AG04450 (cell line): ENCODE data around the gene RILPL2. TPM values are rescaled to one million over a fixed set of nuclear protein-coding genes. Genes with fewer than 3 reads are reported as not detected.

ENCODE experiments used
- CTCF ChIA-PET: fragments of 300-600, 350-600 bp; formaldehyde crosslinking; extraction: SDS; loops from one replicate; lab custom pipeline; 2022; ENCODE audit warnings: antibody characterized with exemption, inconsistent platforms; lab: Charles Lee
- POLR2A ChIA-PET: fragments of 350-600 bp; formaldehyde crosslinking; extraction: SDS; loops from one replicate; lab custom pipeline; 2021; ENCODE audit warnings: antibody characterized with exemption, inconsistent platforms; lab: Yijun Ruan, JAX
- DNase-seq: peaks from one replicate; pipeline ENCODE4 v3.0.0-alpha.2; 2011; ENCODE audit warnings: low read depth, low spot score
- H3K27ac ChIP-seq: one replicate; pipeline ENCODE4 v1.5.1; 2012; ENCODE audit warnings: low read depth, low read length, control low read depth
- H3K27me3 ChIP-seq: one replicate; pipeline ENCODE4 v1.6.0; 2012; ENCODE audit warnings: low read length; ENCODE audit not compliant: control insufficient read depth, insufficient read depth
- H3K4me3 ChIP-seq: 2 replicates; pipeline ENCODE4 v1.5.1; 2011; ENCODE audit warnings: mild to moderate bottlenecking, low read depth, low read length, control low read depth
- H3K9me3 ChIP-seq: 2 replicates; pipeline ENCODE4 v1.5.1; 2012; ENCODE audit warnings: low read length; ENCODE audit not compliant: control insufficient read depth, insufficient read depth
- polyA plus RNA-seq: library from polyadenylated mRNA; depleted of rRNA; stranded (reverse); fragments of >200 nt; gene quantifications from 2 replicates; pipeline ENCODE4 v1.2.3, GENCODE V29; 2011
- TF ChIP-seq, protein P1 (sequence below): IDR thresholded peaks from 2 replicates; pipeline ENCODE4 v1.5.1; 2011; ENCODE audit warnings: low read depth, low read length, control low read depth, inconsistent platforms

The RILPL2 gene
- polyA plus RNA-seq, 1 experiment, result 2.9 TPM

DNA sequence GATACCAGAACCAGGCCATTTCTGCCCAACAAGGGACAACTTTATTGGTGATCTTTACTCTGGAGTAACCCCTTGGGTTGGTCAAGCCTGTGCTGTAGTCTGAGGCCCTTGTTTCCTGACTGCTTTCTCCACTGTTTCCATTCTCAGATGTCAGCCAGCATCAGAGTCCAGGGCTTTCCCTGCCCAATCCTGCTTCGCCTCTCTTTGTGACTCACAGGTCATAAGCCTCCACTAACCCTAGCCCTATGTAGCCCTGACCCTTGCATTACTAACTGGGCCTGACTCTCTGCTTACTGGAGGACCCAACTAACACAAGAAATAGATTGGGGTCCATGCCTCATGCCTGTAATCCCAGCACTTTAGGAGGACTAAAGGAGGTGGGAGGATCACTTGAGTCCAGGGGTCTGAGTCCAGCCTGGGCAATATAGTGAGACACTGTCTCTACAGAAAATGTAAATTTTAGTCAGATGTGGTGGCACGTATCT, 12.8 kb upstream of the RILPL2 start:
- ChIA-PET CTCF (no interaction called here), POLR2A (interaction anchor here (0.5 kb wide), 1 partner anchor 9 kb away, joined by 4 read pairs; the partner anchor contains the start of gene SNRNP35)
- DNase-seq, result no peak
- no peaks in the 10 kb centered on the region for H3K27me3 ChIP-seq
- no peak overlapping the region for H3K27ac ChIP-seq
- no peak overlapping the region for H3K4me3 ChIP-seq
- TF ChIP-seq, protein P1, sequence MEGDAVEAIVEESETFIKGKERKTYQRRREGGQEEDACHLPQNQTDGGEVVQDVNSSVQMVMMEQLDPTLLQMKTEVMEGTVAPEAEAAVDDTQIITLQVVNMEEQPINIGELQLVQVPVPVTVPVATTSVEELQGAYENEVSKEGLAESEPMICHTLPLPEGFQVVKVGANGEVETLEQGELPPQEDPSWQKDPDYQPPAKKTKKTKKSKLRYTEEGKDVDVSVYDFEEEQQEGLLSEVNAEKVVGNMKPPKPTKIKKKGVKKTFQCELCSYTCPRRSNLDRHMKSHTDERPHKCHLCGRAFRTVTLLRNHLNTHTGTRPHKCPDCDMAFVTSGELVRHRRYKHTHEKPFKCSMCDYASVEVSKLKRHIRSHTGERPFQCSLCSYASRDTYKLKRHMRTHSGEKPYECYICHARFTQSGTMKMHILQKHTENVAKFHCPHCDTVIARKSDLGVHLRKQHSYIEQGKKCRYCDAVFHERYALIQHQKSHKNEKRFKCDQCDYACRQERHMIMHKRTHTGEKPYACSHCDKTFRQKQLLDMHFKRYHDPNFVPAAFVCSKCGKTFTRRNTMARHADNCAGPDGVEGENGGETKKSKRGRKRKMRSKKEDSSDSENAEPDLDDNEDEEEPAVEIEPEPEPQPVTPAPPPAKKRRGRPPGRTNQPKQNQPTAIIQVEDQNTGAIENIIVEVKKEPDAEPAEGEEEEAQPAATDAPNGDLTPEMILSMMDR, result no peak
- H3K9me3 ChIP-seq, result no peaks in the 10 kb centered on the region

DNA sequence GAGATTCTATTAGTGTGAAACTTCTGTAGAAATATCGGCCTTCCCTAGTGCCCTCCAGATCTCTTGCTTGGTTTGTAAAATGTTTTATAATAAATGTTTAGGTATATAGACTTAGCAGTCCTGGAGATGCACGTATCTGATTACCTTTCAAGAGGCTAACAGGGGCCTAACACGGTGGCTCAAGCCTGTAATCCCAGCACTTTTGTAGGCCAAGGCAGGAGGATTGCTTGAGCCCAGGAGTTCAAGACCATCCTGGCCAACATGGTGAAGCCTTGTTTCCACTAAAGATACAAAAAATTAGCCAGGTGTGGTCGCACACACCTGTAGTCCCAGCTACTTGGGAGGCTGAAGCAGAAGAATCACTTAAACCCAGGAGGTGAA, 9.8 kb upstream of the RILPL2 start:
- Histone ChIP-seq H3K27me3 (no peaks in the 10 kb centered on the region), H3K4me3 (no peak overlapping the region), H3K9me3 (no peaks in the 10 kb centered on the region; the same call in 1 of the 2 replicates), H3K27ac (no peak overlapping the region)
- POLR2A ChIA-PET, result no interaction called here
- CTCF ChIA-PET, result interaction anchor here (0.7 kb wide), 1 partner anchor 214 kb away, joined by 3 read pairs; no protein-coding TSS in a partner anchor
- no peak for DNase-seq
- TF ChIP-seq, protein P1, result no peak

DNA sequence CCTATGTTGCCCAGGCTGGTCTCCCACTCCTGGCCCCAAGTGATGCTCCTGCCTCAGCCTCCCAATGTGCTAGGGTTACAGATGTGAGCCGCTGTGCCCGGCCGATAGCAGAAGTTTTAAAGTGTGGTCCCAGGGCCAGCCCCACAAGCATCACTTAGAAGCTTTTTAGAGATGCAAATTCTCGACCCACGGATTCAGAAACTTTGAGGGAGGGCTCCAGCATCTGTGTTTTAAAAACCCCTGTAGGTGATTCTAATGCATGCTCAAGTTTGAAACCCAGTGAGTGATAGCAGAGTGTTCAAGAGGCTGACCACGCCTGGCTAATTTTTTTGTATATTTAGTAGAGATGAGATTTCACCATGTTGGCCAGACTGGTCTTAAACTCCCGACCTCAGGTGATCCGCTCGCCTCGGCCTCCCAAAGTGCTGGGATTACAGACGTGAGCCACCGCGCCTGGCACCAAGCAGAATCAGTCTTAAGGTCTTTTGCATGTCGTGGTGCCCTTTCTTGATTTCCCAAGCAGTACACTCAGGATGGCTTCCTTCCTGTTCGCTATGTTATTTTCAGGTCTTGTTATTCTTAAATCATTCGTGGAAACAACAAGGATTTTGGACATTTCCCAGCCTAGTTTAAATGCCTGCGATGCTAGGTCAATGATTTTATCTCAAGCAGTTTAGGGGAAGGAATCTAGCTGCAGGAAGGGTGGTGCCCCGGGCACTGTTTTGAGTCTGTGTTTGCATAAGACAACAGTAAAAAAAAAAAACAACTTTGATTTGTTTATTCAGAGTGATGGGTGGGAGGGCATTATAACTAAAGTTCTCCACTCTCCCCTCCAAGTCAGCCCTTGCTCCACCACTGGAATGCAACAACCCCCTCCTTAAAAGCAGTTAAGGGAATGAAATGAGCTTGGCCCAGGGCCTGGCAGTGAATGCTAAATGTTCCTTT, 9.2 kb upstream of the RILPL2 start:
- Histone ChIP-seq H3K27ac (peak overlapping the region; percentile 21), H3K27me3 (no peaks in the 10 kb centered on the region), H3K9me3 (no peaks in the 10 kb centered on the region; the same call in 1 of the 2 replicates), H3K4me3 (no peak overlapping the region)
- ChIA-PET CTCF (interaction anchor here (0.7 kb wide), 1 partner anchor 213 kb away, joined by 3 read pairs; no protein-coding TSS in a partner anchor), POLR2A (interaction anchor here (0.6 kb wide), 1 partner anchor 405 kb away, joined by 3 read pairs; no protein-coding TSS in a partner anchor)
- DNase-seq, result peak; percentile 20
- TF ChIP-seq, protein P1, result no peak

DNA sequence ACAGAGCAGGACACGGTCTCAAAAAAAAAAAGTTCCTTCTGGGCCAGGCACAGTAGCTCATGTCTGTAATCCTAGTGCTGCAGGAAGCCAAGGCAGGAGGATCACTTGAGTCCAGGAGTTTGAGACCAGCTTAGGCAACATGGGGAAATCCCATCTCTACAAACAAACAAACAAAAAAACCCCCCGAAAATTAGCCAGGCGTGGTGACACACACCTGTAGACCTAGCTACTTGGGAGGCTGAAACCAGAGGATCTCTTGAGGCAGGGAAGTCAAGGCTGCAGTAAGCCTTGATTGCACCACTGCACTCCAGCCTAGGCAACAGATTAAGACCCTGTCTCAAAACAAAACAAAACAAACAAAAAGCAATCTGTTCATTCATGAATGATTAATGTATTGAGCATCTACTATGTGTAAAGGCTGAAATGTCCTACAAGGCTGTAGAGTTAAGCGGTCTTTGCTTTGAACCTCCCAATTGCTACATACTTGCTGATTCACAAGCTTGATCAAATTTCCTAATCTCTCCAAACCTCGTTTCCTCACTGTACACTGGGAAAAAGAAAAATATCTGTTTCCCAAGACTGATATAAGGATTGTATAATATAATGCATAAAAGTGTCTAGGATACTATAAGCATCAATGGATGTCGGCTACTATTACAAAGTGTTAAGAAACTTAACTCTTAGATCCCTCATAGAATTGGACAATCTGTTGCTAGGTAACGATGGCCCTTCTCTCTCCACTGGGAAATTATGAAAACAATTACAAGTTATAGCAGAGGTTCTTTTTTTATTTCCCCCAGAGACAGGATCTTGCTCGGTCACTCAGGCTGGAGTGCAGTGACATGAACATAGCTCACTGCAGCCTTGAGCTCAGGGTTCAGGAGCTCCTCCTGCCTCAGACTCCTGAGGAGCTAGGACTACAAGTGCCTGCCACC, 7.9 kb upstream of the RILPL2 start:
- no peak for DNase-seq
- POLR2A ChIA-PET, result no interaction called here
- TF ChIP-seq, protein P1, result no peak
- no peaks in the 10 kb centered on the region; the same call in 1 of the 2 replicates for H3K9me3 ChIP-seq
- H3K27me3 ChIP-seq, result no peaks in the 10 kb centered on the region
- CTCF ChIA-PET, result no interaction called here
- H3K27ac ChIP-seq, result peak overlapping the region; percentile 21
- H3K4me3 ChIP-seq, result no peak overlapping the region
